Erythroblast (primary cell): ENCODE data around the gene ARHGEF10L.

Source experiments
- GATA1 ChIP-seq: IDR thresholded peaks from 2 replicates; pipeline ENCODE4 v1.6.1; 2011; ENCODE audit warnings: low read depth, mild to moderate bottlenecking, control low read depth, low read length, moderate library complexity
- POLR2A ChIP-seq: IDR thresholded peaks from 2 replicates; pipeline ENCODE4 v1.6.1; 2011; ENCODE audit warnings: mild to moderate bottlenecking, low read length

DNA sequence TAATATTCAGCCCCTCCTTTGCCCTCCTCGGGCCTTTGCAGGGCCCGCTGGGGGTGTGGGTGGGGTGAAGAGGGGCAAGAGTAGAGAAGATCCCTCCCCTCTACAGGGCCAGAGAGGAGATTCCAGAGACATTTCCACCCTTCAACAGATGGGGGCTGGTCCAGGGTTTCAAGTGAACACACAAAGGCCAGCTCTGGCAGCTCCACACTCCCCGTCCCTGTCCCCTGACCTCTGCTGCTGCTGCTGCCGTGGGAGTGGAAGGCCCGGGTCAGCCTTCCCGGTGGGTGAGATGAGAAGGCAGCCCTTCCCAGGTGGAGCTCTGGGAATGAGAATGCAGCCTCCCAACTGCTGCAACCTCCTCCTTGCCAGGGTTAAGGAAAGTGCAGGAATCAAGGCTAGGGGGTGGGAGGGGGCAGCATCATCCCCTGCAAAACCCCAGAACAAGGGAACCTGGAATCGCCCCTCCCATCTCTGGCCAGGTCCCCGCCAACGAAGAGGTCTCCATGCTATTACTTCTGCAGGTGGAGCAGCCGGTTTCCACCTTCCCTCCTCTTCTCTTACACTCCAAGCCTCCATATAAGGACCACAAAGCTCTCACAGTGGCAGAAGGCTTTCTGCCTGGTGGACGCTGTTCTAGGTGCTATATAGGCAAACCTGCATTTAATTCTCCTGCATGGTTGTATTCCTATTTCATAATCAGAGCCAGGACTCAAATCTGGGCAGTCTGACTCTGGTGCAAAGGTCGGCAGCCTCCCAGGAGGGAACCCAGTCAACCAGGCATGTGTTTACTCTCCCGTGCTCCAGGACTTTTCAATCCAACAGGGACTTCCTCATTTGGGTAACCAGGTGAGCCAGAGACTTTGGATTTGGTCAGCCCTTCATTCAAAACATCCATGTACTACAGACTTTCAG is 22.9 kb upstream of the ARHGEF10L start:
- TF ChIP-seq POLR2A (no peak), GATA1 (no peak)
